Left ventricle myocardium inferior (tissue), 1 donor: Measurements from ENCODE around the gene KCNJ13. TPM values are rescaled to one million over a fixed set of nuclear protein-coding genes. Genes with fewer than 3 reads are reported as not detected.

Source experiments
- total RNA-seq: library from RNA; stranded (reverse); fragmentation: NEBNext Ultra II Directional; extraction: Animal tissue kit (Norgen Biotek cat#: 25700); gene quantifications from one replicate; pipeline ENCODE4 v1.2.1, GENCODE V29; 2021
- donor health status: DM: no; HTN: yes; CAD: no; lungs with severe emphysema.

The KCNJ13 gene
- total RNA-seq, 1 donor from 2014 or later: not detected

Other genes with a start within 250 kb of the KCNJ13 start
- gene CHRNG, start 236.9 kb downstream of the KCNJ13 start, total RNA-seq: not detected
- 2.4 TPM for gene TIGD1, start 226.0 kb downstream of the KCNJ13 start, total RNA-seq
- 44.2 TPM for gene EIF4E2, start 225.9 kb downstream of the KCNJ13 start, total RNA-seq
- 29.7 TPM for gene EFHD1, start 143.0 kb downstream of the KCNJ13 start, total RNA-seq
- gene GIGYF2, start 79.2 kb downstream of the KCNJ13 start, total RNA-seq: 59.9 TPM
- gene SNORC, start 93.7 kb upstream of the KCNJ13 start, total RNA-seq: 1.0 TPM
- gene NGEF, start 236.7 kb upstream of the KCNJ13 start, total RNA-seq: 0.16 TPM